IgD-negative memory B cell (primary cell): ENCODE measurements around the gene RIPK1. TPM values are rescaled to one million over a fixed set of nuclear protein-coding genes. Genes with fewer than 3 reads are reported as not detected.

Experiments
- H3K27ac Mint-ChIP-seq, 3 donors: one replicate each; pipeline ENCODE4 v1.8.0; 2020 to 2022; ENCODE audit warnings: mild to moderate bottlenecking in 3 of 3, mixed read lengths in 3 of 3, moderate library complexity in 1 of 3
- H3K27me3 Mint-ChIP-seq: one replicate; pipeline ENCODE4 v1.8.0; 2021; ENCODE audit warnings: mixed read lengths
- H3K36me3 Mint-ChIP-seq: one replicate; pipeline ENCODE4 v1.8.0; 2020; ENCODE audit warnings: mild to moderate bottlenecking, mixed read lengths
- H3K4me1 Mint-ChIP-seq, 3 donors: one replicate each; pipeline ENCODE4 v1.8.0; 2020 to 2022; ENCODE audit warnings: mixed read lengths in 3 of 3, mild to moderate bottlenecking in 1 of 3
- H3K4me3 Mint-ChIP-seq, 4 donors: one replicate each; pipeline ENCODE4 v1.8.0; 2020 to 2022; ENCODE audit warnings: mild to moderate bottlenecking in 4 of 4, mixed read lengths in 4 of 4, moderate library complexity in 3 of 4
- H3K9me3 Mint-ChIP-seq, 3 donors: one replicate each; pipeline ENCODE4 v1.8.0; 2020 to 2021; ENCODE audit warnings: mixed read lengths in 3 of 3, mild to moderate bottlenecking in 1 of 3
- polyA plus RNA-seq: library from polyadenylated mRNA; unstranded; fragments of 300-500 nt; fragmentation: Illumina TruSeq; gene quantifications from one replicate; pipeline ENCODE4 v1.2.3, GENCODE V29; 2021

RIPK1 gene
- polyA plus RNA-seq, 1 donor from 2014 or later, result 13.0 TPM

DNA sequence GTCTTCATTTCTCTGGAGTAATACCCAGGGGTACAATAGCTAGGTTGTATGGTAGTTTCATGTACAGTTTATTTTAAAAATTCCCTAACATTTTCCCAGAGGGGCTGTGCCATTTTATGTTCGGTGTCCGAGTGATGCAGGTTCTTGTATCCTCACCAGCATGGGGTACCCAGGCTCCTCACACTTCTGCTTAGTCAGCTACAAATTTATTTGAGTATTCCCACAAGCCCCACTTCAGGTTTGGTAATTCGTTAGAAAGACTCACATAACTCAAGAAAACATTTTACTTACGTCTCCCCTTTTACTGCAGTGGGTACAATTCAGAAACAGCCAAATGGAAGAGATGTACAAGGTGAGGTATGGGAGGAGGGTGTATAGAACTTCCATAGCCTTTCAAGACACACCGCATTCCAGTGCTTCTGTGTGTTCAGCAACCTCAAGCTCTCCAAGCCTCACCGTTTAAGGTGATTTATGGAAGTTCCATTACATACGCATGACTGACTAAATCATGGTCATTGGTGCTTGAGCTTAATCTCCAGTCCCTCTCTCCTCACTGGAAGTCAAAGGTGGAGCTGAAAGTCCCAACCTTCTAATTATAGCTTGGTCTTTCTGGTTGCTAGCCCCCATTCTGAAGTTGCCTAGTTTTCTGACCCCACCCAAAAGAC is 18.1 kb downstream of the RIPK1 start:
- no peak overlapping the region for H3K4me3 Mint-ChIP-seq
- H3K27me3 Mint-ChIP-seq, result no peaks in the 10 kb centered on the region
- H3K36me3 Mint-ChIP-seq, result peaks cover 17% of the 10 kb centered on the region
- H3K4me1 Mint-ChIP-seq, result peaks cover 0 to 1% (median 0%) of the 10 kb centered on the region in 3 donors
- peaks cover 0 to 4% (median 0%) of the 10 kb centered on the region in 3 donors for H3K9me3 Mint-ChIP-seq
- no peak overlapping the region for H3K27ac Mint-ChIP-seq

DNA sequence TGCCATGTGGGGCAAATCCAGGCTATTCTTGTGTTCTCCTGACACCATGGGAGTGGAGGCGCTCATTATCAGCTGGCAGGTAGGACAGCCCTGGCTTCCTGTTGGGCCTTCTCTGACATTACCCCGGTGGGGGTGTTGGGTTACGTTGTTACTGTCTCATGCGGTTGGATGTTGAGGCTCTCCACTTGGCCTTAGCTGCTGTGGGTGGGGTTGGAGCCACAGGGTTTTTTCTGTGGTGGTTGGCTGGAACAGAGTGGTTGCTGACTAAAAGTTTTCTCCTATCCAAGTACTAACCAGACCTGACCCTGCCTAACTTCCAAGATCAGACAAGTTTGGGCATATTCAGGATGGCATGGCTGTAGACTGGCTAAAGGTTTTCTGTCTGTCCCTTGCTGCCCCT is 20.2 kb downstream of the RIPK1 start:
- Mint-ChIP-seq H3K4me1 (peaks cover 0 to 1% (median 0%) of the 10 kb centered on the region in 3 donors), H3K27ac (no peak overlapping the region), H3K36me3 (peaks cover 15% of the 10 kb centered on the region)

GRCh38 chr6:3088968-3089367 is 20.7 kb downstream of the RIPK1 start:
- Mint-ChIP-seq H3K27me3 (no peaks in the 10 kb centered on the region), H3K4me3 (no peak overlapping the region), H3K27ac (no peak overlapping the region), H3K36me3 (peaks cover 16% of the 10 kb centered on the region), H3K4me1 (peaks cover 0 to 1% (median 0%) of the 10 kb centered on the region in 3 donors), H3K9me3 (peaks cover 0 to 4% (median 0%) of the 10 kb centered on the region in 3 donors)

More for the DNA sequence above, 20.2 kb downstream of the RIPK1 start:
- Mint-ChIP-seq H3K9me3 (peaks cover 0 to 4% (median 0%) of the 10 kb centered on the region in 3 donors), H3K4me3 (no peak overlapping the region), H3K27me3 (no peaks in the 10 kb centered on the region)

- no peaks in the 10 kb centered on the region for H3K27me3 Mint-ChIP-seq
- peaks cover 15% of the 10 kb centered on the region for H3K36me3 Mint-ChIP-seq
- peaks cover 0 to 1% (median 0%) of the 10 kb centered on the region in 3 donors for H3K4me1 Mint-ChIP-seq
- H3K27ac Mint-ChIP-seq, result peak overlapping the region in 2 of 3 donors; percentile 27 to 83
- no peak overlapping the region for H3K4me3 Mint-ChIP-seq
- peaks cover 0 to 4% (median 0%) of the 10 kb centered on the region in 3 donors for H3K9me3 Mint-ChIP-seq
Observed at GRCh38 chr6:3090013-3090412, 21.7 kb downstream of the RIPK1 start.

GRCh38 chr6:3094815-3095214 is 26.5 kb downstream of the RIPK1 start:
- Mint-ChIP-seq H3K27ac (no peak overlapping the region), H3K36me3 (peaks cover 6% of the 10 kb centered on the region), H3K4me1 (no peaks in the 10 kb centered on the region), H3K27me3 (no peaks in the 10 kb centered on the region), H3K9me3 (no peaks in the 10 kb centered on the region), H3K4me3 (no peak overlapping the region)

DNA sequence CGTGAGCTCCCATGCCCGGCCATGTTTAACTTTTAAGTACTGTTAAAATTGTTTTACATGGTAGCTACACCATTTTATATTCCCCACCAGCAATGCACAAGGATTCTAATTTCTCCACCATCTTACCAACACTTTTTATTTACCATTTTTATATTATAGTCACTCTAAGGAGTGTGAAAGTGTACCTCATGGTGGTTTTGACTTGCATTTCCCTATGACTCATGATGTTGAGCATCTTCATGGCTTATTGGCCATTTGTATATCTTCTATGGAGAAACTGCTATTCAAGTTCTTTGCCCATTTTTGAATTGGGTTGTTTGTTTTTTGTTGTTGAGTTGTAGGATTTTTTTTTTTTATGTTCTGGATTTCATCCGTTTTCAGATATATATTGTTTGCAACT is 34.6 kb downstream of the RIPK1 start:
- Mint-ChIP-seq H3K27me3 (no peaks in the 10 kb centered on the region), H3K36me3 (no peaks in the 10 kb centered on the region), H3K4me3 (no peak overlapping the region), H3K4me1 (peaks cover 0 to 3% (median 1%) of the 10 kb centered on the region in 3 donors), H3K27ac (no peak overlapping the region), H3K9me3 (no peaks in the 10 kb centered on the region)

DNA sequence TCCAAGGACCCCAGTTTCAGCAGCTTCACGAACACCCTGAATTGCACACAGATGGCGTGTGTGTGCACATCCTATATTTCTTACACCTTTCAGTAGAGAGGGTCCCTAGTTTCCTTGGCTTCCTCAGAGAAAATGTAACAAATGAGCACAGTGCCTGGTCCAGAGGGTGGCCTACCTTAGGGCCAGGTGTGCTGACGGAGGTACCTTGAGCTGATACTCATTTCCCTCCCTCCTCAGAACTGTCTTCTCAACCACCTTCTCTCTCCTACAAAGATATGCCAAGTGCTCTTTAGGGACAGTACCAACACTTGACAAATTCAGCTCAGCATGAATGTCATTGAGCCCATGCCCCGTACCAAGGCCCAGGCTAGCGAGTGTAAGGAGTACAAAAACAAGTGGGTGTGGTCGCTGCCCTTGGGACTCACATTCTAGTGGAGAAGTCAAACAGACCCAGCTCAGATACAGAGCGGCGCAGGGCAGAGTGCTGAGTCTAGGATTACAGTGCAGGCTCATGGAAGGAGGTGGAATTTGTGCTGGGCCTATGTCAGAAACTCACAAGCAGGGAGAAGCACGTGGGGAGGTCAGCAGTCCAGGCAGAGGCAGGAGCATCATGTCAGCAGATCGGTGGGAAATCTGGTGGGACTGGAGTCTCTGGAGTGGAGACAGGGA is 40.6 kb downstream of the RIPK1 start:
- peak overlapping the region in 1 of 3 donors; percentile 37 for H3K27ac Mint-ChIP-seq
- peaks cover 8% of the 10 kb centered on the region for H3K36me3 Mint-ChIP-seq
- no peaks in the 10 kb centered on the region for H3K27me3 Mint-ChIP-seq
- H3K4me3 Mint-ChIP-seq, result no peak overlapping the region
- H3K9me3 Mint-ChIP-seq, result no peaks in the 10 kb centered on the region
- peaks cover 0 to 5% (median 1%) of the 10 kb centered on the region in 3 donors for H3K4me1 Mint-ChIP-seq

- Mint-ChIP-seq H3K27me3 (no peaks in the 10 kb centered on the region), H3K9me3 (no peaks in the 10 kb centered on the region), H3K4me1 (peaks cover 0 to 5% (median 1%) of the 10 kb centered on the region in 3 donors), H3K27ac (peak overlapping the region in 1 of 3 donors; percentile 37), H3K36me3 (peaks cover 8% of the 10 kb centered on the region), H3K4me3 (no peak overlapping the region)
Observed at GRCh38 chr6:3109761-3110160, 41.5 kb downstream of the RIPK1 start.

- Mint-ChIP-seq H3K36me3 (peaks cover 9% of the 10 kb centered on the region), H3K9me3 (no peaks in the 10 kb centered on the region), H3K4me3 (no peak overlapping the region), H3K27me3 (no peaks in the 10 kb centered on the region), H3K27ac (no peak overlapping the region), H3K4me1 (peaks cover 0 to 16% (median 11%) of the 10 kb centered on the region in 3 donors)
Observed at GRCh38 chr6:3114377-3114776, 46.1 kb downstream of the RIPK1 start.

- no peaks in the 10 kb centered on the region for H3K9me3 Mint-ChIP-seq
- peak overlapping the region; percentile 86 to 97 (median 92) for H3K4me3 Mint-ChIP-seq
- peak overlapping the region; percentile 85 to 98 (median 93) for H3K27ac Mint-ChIP-seq
- no peaks in the 10 kb centered on the region for H3K27me3 Mint-ChIP-seq
- H3K36me3 Mint-ChIP-seq, result peaks cover 4% of the 10 kb centered on the region
- peaks cover 0 to 14% (median 14%) of the 10 kb centered on the region in 3 donors for H3K4me1 Mint-ChIP-seq
Observed at GRCh38 chr6:3117912-3118352, 49.6 kb downstream of the RIPK1 start.

GRCh38 chr6:3118353-3119039 is 50.2 kb downstream of the RIPK1 start, which contains the start of gene BPHL:
TSS of gene BPHL (plus strand) at chr6:3118711. CDS start at chr6:3118741, 30 bp downstream.
- H3K9me3 Mint-ChIP-seq, result no peaks in the 10 kb centered on the region
- H3K4me3 Mint-ChIP-seq, result peak within 1 kb of the TSS; percentile 86 to 97 (median 92)
- H3K4me1 Mint-ChIP-seq, result peaks cover 0 to 20% (median 14%) of the 10 kb centered on the region in 3 donors
- peaks cover 6% of the 10 kb centered on the region for H3K36me3 Mint-ChIP-seq
- peak within 1 kb of the TSS; percentile 85 to 98 (median 93) for H3K27ac Mint-ChIP-seq
- no peaks in the 10 kb centered on the region for H3K27me3 Mint-ChIP-seq

DNA sequence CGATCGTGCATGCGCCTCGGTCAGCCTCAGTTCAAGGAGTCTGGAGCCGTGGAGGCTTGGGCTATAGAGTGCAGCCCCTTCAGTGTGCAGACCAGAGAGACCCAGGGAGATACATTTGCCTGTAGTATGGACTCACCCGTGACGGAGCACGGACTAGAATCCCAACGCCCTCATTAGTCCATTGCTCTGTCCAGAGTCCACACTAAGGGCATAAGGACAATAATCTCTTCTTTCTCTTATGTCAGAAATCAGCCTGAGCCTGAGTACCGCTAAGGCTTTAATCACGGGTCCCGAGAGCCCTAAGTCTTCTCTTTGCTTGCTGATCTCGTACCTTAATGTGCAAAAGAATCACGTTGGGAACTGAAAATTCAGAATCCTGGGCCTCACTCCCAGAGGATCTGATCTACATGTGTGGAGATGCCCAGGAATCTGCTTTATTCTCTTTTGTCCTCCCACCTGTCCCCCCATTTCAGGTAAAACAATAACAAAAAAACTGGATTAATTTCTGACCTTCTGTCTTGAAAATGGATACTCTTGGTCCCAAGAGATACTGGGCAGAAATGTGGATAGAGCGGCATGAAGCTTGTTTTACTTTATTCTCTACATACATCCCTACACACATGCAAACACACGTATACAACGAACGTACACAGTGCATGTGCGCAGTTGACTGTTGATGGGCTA is 50.9 kb downstream of the RIPK1 start:
- Mint-ChIP-seq H3K27me3 (no peaks in the 10 kb centered on the region), H3K4me3 (peak overlapping the region; percentile 86 to 97 (median 88)), H3K9me3 (no peaks in the 10 kb centered on the region), H3K36me3 (peaks cover 4% of the 10 kb centered on the region), H3K4me1 (peaks cover 0 to 25% (median 15%) of the 10 kb centered on the region in 3 donors), H3K27ac (peak overlapping the region in 2 of 3 donors; percentile 78 to 85)

GRCh38 chr6:3120765-3121089 is 52.4 kb downstream of the RIPK1 start:
- Mint-ChIP-seq H3K27me3 (no peaks in the 10 kb centered on the region), H3K27ac (peak overlapping the region in 1 of 3 donors; percentile 68), H3K9me3 (no peaks in the 10 kb centered on the region), H3K36me3 (peaks cover 3% of the 10 kb centered on the region), H3K4me3 (peak overlapping the region in 1 of 4 donors; percentile 45), H3K4me1 (peaks cover 4 to 30% (median 19%) of the 10 kb centered on the region in 3 donors)

DNA sequence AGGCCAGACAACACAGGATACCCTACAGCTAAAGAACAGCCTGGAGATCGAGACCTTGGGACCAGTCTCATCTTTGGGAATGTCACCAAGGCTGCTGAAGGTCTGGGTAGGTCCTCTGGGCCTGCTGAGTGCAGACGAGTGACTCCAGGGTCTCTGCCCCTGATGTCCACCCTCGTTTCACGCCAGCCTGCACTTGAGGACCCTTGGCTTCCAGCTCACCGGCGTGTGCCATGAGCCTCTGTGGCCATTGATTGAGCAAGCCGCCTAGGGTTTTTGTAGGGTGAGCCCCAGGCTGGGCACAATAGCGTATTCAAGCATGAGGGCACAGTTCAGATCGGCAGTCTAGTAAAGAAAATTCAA is 54.5 kb downstream of the RIPK1 start:
- Mint-ChIP-seq H3K27me3 (no peaks in the 10 kb centered on the region), H3K36me3 (peaks cover 3% of the 10 kb centered on the region), H3K4me3 (peak overlapping the region in 1 of 4 donors; percentile 72), H3K27ac (no peak overlapping the region), H3K4me1 (peaks cover 9 to 29% (median 17%) of the 10 kb centered on the region in 3 donors), H3K9me3 (no peaks in the 10 kb centered on the region)
